CD4-positive, alpha-beta T cell treated with Interleukin-15 for 1 hour (primary cell): ENCODE measurements around the gene TMEM163.
"Not testable (repeated sequence)": the region's sequence is repeated elsewhere in the genome, so short reads cannot be mapped to it uniquely, and the experiment has no call there.

Source experiments
- DNase-seq: peaks from one replicate; pipeline ENCODE4 v3.0.0-alpha.2; 2020

The TMEM163 gene

GRCh38 chr2:134512734-134513464 lies 205.9 kb downstream of the TMEM163 start:
- DNase-seq: no peak

- DNase-seq: no peak
Observed at GRCh38 chr2:134508391-134508790, 210.4 kb downstream of the TMEM163 start.

GRCh38 chr2:134507697-134508096 lies 211.1 kb downstream of the TMEM163 start:
- no peak for DNase-seq

GRCh38 chr2:134507159-134507558 lies 211.6 kb downstream of the TMEM163 start:
- DNase-seq: not testable (repeated sequence)

GRCh38 chr2:134505446-134505845 lies 213.4 kb downstream of the TMEM163 start:
- DNase-seq: no peak

GRCh38 chr2:134504586-134505336 lies 214.0 kb downstream of the TMEM163 start:
- DNase-seq: no peak

- no peak for DNase-seq
Observed at GRCh38 chr2:134502104-134502503, 216.7 kb downstream of the TMEM163 start.

GRCh38 chr2:134501476-134502091 lies 217.2 kb downstream of the TMEM163 start:
- no peak for DNase-seq

- DNase-seq: no peak
Observed at GRCh38 chr2:134500211-134500935, 218.4 kb downstream of the TMEM163 start.

GRCh38 chr2:134499307-134499926 lies 219.4 kb downstream of the TMEM163 start:
- DNase-seq: no peak

GRCh38 chr2:134498654-134499053 lies 220.1 kb downstream of the TMEM163 start:
- no peak for DNase-seq

GRCh38 chr2:134493797-134494196 lies 225.0 kb downstream of the TMEM163 start:
- DNase-seq: no peak

- DNase-seq: no peak
Observed at GRCh38 chr2:134491771-134492441, 226.9 kb downstream of the TMEM163 start.

- no peak for DNase-seq
Observed at GRCh38 chr2:134491022-134491421, 227.8 kb downstream of the TMEM163 start.

- DNase-seq: no peak
Observed at GRCh38 chr2:134490559-134490958, 228.2 kb downstream of the TMEM163 start.

GRCh38 chr2:134489732-134490384 lies 228.9 kb downstream of the TMEM163 start:
- no peak for DNase-seq

- DNase-seq: no peak
Observed at GRCh38 chr2:134482766-134483340, 235.9 kb downstream of the TMEM163 start.

- DNase-seq: no peak
Observed at GRCh38 chr2:134482131-134482723, 236.6 kb downstream of the TMEM163 start.

GRCh38 chr2:134479696-134480330 lies 239.0 kb downstream of the TMEM163 start:
- DNase-seq: no peak

GRCh38 chr2:134476982-134477381 lies 241.8 kb downstream of the TMEM163 start:
- not testable (repeated sequence) for DNase-seq
